Neural cell (in vitro differentiated cells): Measurements from ENCODE around the gene ERICH6. TPM values are rescaled to one million over a fixed set of nuclear protein-coding genes. Genes with fewer than 3 reads are reported as not detected.

Source experiments
- H2AFZ ChIP-seq: fragments of 200-600, 300-800 bp; sonication (generic), shearing (Covaris generic); 2 replicates; pipeline ENCODE4 v1.6.0; 2014; ENCODE audit warnings: low read depth, mild to moderate bottlenecking, antibody characterized with exemption, low read length, moderate library complexity
- H3F3A ChIP-seq: fragments of 200-600 bp; shearing (Covaris generic); 2 replicates; pipeline ENCODE4 v1.6.1; 2016; ENCODE audit warnings: mild to moderate bottlenecking, moderate library complexity, mixed read lengths, antibody characterized with exemption, low read length; ENCODE audit not compliant: insufficient read depth, poor library complexity, severe bottlenecking
- H3K27ac ChIP-seq: fragments of 200-600, 300-800 bp; sonication (generic), shearing (Covaris generic); 2 replicates; pipeline ENCODE4 v1.5.1; 2014; ENCODE audit warnings: mild to moderate bottlenecking, low read length, moderate library complexity
- H3K27me3 ChIP-seq: fragments of 300-800, 200-600 bp; sonication (generic), shearing (Covaris generic); 2 replicates; pipeline ENCODE4 v1.6.0; 2014; ENCODE audit warnings: mild to moderate bottlenecking, low read depth, low read length, moderate library complexity; ENCODE audit not compliant: insufficient read depth
- H3K36me3 ChIP-seq: fragments of 300-800, 200-600 bp; sonication (generic), shearing (Covaris generic); 2 replicates; pipeline ENCODE4 v1.5.1; 2014; ENCODE audit warnings: mild to moderate bottlenecking, antibody characterized with exemption, low read length, moderate library complexity; ENCODE audit not compliant: insufficient read depth
- H3K4me2 ChIP-seq: fragments of 300-800, 200-600 bp; sonication (generic), shearing (Covaris generic); 2 replicates; pipeline ENCODE4 v1.6.0; 2014; ENCODE audit warnings: mild to moderate bottlenecking, low read length
- H3K4me3 ChIP-seq: fragments of 300-800, 200-600 bp; sonication (generic), shearing (Covaris generic); 2 replicates; pipeline ENCODE4 v1.5.1; 2014; ENCODE audit warnings: mild to moderate bottlenecking, low read length, moderate library complexity
- H3K79me2 ChIP-seq: fragments of 200-600 bp; shearing (Covaris generic); replicated peaks from 2 replicates; pipeline ENCODE4 v1.6.0; 2014; ENCODE audit warnings: mild to moderate bottlenecking, low read length, moderate library complexity; ENCODE audit not compliant: insufficient read depth
- H3K9ac ChIP-seq: fragments of 300-800, 200-600 bp; sonication (generic), shearing (Covaris generic); 2 replicates; pipeline ENCODE4 v1.6.1; 2016; ENCODE audit warnings: mild to moderate bottlenecking, low read length, mixed read lengths
- H3K9me2 ChIP-seq: fragments of 200-600 bp; shearing (Covaris generic); 2 replicates; pipeline ENCODE4 v1.6.1; 2016; ENCODE audit warnings: mild to moderate bottlenecking, low read length, mixed read lengths; ENCODE audit not compliant: insufficient read depth
- H3K9me3 ChIP-seq: fragments of 200-600, 300-800 bp; sonication (generic), shearing (Covaris generic); 2 replicates; pipeline ENCODE4 v1.6.1; 2016; ENCODE audit warnings: mild to moderate bottlenecking, mixed run types, low read length, moderate library complexity, mixed read lengths
- H4K20me1 ChIP-seq: fragments of 200-600 bp; shearing (Covaris generic); 2 replicates; pipeline ENCODE4 v1.6.1; 2016; ENCODE audit warnings: mild to moderate bottlenecking, mixed run types; ENCODE audit not compliant: insufficient read depth
- EP300 ChIP-seq: fragments of 450-650 bp; conservative IDR thresholded peaks from 2 replicates; pipeline ENCODE4 v1.6.1; 2014; ENCODE audit warnings: antibody characterized with exemption, mild to moderate bottlenecking, moderate library complexity; ENCODE audit not compliant: poor library complexity, severe bottlenecking
- EZH2 ChIP-seq: fragments of 200-600, 300-800 bp; shearing (Covaris generic), sonication (generic); IDR thresholded peaks from 2 replicates; pipeline ENCODE4 v1.6.1; 2014; ENCODE audit warnings: antibody characterized with exemption, low read length, borderline replicate concordance, mild to moderate bottlenecking; ENCODE audit not compliant: insufficient read depth, poor library complexity, severe bottlenecking
- MXI1 ChIP-seq: fragments of 450-650 bp; conservative IDR thresholded peaks from 2 replicates; pipeline ENCODE4 v1.6.1; 2014; ENCODE audit warnings: antibody characterized with exemption, mild to moderate bottlenecking; ENCODE audit not compliant: poor library complexity, severe bottlenecking
- POLR2AphosphoS5 ChIP-seq: IDR thresholded peaks from 2 replicates; pipeline ENCODE4 v1.6.1; 2012
- RAD21 ChIP-seq: fragments of 450-650 bp; conservative IDR thresholded peaks from 2 replicates; pipeline ENCODE4 v1.6.1; 2014; ENCODE audit warnings: antibody characterized with exemption, mild to moderate bottlenecking, moderate library complexity
- SMC3 ChIP-seq: fragments of 450-650 bp; conservative IDR thresholded peaks from 2 replicates; pipeline ENCODE4 v1.6.1; 2014; ENCODE audit warnings: antibody characterized with exemption, mild to moderate bottlenecking, moderate library complexity; ENCODE audit not compliant: poor library complexity
- TAF1 ChIP-seq: IDR thresholded peaks from 2 replicates; pipeline ENCODE4 v1.6.1; 2012; ENCODE audit warnings: low read depth
- polyA plus RNA-seq: library from polyadenylated mRNA; depleted of rRNA; stranded (reverse); fragments of >200 nt; gene quantifications from 2 replicates; pipeline ENCODE4 v1.2.3, GENCODE V29; 2014
- TF ChIP-seq, protein P1 (sequence below): IDR thresholded peaks from 2 replicates; pipeline ENCODE4 v1.6.1; 2012; ENCODE audit warnings: borderline replicate concordance
- TF ChIP-seq, protein P2 (sequence below): fragments of 450-650 bp; IDR thresholded peaks from 2 replicates; pipeline ENCODE4 v1.5.1; 2014; ENCODE audit warnings: antibody characterized with exemption, mild to moderate bottlenecking, moderate library complexity; ENCODE audit not compliant: poor library complexity, severe bottlenecking

Gene ERICH6
- polyA plus RNA-seq, 1 donor from 2014 or later = not detected

DNA sequence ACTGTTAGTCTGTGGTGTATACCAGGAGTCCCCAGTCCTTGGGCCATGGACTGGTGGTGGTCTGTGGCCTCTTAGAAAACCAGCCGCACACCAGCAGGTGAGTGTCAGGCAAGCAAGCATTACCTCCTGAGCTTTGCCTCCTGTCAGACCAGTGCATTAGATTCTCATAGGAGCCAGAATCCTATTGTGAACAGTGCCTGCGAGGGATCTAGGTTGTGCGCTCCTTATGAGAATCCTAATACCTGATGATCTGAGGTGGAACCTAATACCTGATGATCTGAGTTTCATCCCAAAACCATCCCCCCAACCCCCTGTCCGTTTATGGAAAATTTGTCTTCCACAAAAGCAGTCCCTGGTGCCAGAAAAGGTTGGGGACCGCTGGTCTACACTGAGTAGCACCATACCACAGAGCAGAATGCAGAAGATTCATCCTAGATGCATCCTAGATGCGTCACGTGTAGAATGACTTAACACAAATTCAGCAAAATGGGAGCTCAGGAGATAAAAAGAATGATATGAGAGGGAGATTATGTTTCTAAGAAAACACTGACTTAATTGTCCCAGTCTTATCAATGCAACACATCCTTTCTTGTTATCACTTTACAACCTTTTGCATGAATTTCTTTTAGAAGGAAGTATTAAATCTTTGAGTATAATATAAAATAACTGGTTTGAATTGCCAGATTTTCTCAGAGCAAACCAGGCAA lies 72.1 kb downstream of the ERICH6 start:
- H3K4me2 ChIP-seq = no peak overlapping the region
- no peaks in the 10 kb centered on the region for H3K36me3 ChIP-seq
- no peak overlapping the region for H2AFZ ChIP-seq
- H3K27me3 ChIP-seq = no peaks in the 10 kb centered on the region
- no peaks in the 10 kb centered on the region for H3K9me2 ChIP-seq
- H3K79me2 ChIP-seq = no peaks in the 10 kb centered on the region
- H3K27ac ChIP-seq = no peak overlapping the region
- no peaks in the 10 kb centered on the region for H4K20me1 ChIP-seq
- no peak for TF ChIP-seq RAD21
- TF ChIP-seq SMC3 = no peak
- TF ChIP-seq POLR2AphosphoS5 = no peak
- TF ChIP-seq, protein P1, sequence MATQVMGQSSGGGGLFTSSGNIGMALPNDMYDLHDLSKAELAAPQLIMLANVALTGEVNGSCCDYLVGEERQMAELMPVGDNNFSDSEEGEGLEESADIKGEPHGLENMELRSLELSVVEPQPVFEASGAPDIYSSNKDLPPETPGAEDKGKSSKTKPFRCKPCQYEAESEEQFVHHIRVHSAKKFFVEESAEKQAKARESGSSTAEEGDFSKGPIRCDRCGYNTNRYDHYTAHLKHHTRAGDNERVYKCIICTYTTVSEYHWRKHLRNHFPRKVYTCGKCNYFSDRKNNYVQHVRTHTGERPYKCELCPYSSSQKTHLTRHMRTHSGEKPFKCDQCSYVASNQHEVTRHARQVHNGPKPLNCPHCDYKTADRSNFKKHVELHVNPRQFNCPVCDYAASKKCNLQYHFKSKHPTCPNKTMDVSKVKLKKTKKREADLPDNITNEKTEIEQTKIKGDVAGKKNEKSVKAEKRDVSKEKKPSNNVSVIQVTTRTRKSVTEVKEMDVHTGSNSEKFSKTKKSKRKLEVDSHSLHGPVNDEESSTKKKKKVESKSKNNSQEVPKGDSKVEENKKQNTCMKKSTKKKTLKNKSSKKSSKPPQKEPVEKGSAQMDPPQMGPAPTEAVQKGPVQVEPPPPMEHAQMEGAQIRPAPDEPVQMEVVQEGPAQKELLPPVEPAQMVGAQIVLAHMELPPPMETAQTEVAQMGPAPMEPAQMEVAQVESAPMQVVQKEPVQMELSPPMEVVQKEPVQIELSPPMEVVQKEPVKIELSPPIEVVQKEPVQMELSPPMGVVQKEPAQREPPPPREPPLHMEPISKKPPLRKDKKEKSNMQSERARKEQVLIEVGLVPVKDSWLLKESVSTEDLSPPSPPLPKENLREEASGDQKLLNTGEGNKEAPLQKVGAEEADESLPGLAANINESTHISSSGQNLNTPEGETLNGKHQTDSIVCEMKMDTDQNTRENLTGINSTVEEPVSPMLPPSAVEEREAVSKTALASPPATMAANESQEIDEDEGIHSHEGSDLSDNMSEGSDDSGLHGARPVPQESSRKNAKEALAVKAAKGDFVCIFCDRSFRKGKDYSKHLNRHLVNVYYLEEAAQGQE = no peak
- TF ChIP-seq EZH2 = no peak
- H3K9me3 ChIP-seq = no peaks in the 10 kb centered on the region
- no peak overlapping the region for H3K9ac ChIP-seq
- H3K4me3 ChIP-seq = no peak overlapping the region
- H3F3A ChIP-seq = no peaks in the 10 kb centered on the region

DNA sequence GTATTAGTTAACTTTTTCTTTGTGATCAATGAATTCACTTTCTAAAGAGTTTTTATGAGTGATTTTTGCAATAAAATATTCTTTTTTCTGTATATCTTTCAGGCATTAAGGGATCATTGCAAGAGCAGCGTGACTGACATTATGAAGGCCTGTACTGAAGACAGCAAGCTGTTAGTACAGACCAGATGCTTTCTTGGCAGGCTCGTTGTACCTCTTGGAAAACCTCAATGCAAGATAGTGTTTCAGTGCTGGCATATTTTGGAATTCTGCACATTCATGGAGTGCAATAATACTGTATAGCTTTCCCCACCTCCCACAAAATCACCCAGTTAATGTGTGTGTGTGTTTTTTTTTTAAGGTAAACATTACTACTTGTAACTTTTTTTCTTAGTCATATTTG lies 76.2 kb downstream of the ERICH6 start:
- Histone ChIP-seq H4K20me1 (no peaks in the 10 kb centered on the region), H3K27ac (no peak overlapping the region), H3K79me2 (peaks cover 5% of the 10 kb centered on the region), H3K9me3 (no peaks in the 10 kb centered on the region), H3K4me2 (no peak overlapping the region), H2AFZ (no peak overlapping the region), H3K27me3 (no peaks in the 10 kb centered on the region), H3K4me3 (no peak overlapping the region), H3K9ac (no peak overlapping the region), H3K9me2 (no peaks in the 10 kb centered on the region), H3K36me3 (no peaks in the 10 kb centered on the region), H3F3A (no peaks in the 10 kb centered on the region)
- TF ChIP-seq POLR2AphosphoS5 (no peak), SMC3 (no peak), TAF1 (no peak), MXI1 (no peak), RAD21 (no peak), EP300 (no peak), EZH2 (no peak)
- TF ChIP-seq, protein P2, sequence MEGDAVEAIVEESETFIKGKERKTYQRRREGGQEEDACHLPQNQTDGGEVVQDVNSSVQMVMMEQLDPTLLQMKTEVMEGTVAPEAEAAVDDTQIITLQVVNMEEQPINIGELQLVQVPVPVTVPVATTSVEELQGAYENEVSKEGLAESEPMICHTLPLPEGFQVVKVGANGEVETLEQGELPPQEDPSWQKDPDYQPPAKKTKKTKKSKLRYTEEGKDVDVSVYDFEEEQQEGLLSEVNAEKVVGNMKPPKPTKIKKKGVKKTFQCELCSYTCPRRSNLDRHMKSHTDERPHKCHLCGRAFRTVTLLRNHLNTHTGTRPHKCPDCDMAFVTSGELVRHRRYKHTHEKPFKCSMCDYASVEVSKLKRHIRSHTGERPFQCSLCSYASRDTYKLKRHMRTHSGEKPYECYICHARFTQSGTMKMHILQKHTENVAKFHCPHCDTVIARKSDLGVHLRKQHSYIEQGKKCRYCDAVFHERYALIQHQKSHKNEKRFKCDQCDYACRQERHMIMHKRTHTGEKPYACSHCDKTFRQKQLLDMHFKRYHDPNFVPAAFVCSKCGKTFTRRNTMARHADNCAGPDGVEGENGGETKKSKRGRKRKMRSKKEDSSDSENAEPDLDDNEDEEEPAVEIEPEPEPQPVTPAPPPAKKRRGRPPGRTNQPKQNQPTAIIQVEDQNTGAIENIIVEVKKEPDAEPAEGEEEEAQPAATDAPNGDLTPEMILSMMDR = no peak
